T-helper 2 cell treated with Interferon-gamma antibody and Interleukin-4, amounts not matched to agents 100 ng/mL and 5 ng/mL, for 36 hours (primary cell): ENCODE results near the gene MIPOL1. TPM values are rescaled to one million over a fixed set of nuclear protein-coding genes. Genes with fewer than 3 reads are reported as not detected.
"Not testable (repeated sequence)": the region's sequence is repeated elsewhere in the genome, so short reads cannot be mapped to it uniquely, and the experiment has no call there.

ENCODE experiments used
- intact Hi-C: fragments of 100-400 bp; cut with micrococcal nuclease; formaldehyde crosslinking; loops from one replicate; pipeline ENCODE4 v1.15.1; 2023
- total RNA-seq: library from RNA; stranded (reverse); gene quantifications from 2 replicates; pipeline ENCODE4 v1.2.3, GENCODE V29; 2022

MIPOL1 gene, protein sequence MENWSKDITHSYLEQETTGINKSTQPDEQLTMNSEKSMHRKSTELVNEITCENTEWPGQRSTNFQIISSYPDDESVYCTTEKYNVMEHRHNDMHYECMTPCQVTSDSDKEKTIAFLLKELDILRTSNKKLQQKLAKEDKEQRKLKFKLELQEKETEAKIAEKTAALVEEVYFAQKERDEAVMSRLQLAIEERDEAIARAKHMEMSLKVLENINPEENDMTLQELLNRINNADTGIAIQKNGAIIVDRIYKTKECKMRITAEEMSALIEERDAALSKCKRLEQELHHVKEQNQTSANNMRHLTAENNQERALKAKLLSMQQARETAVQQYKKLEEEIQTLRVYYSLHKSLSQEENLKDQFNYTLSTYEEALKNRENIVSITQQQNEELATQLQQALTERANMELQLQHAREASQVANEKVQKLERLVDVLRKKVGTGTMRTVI
- not detected in 2 replicates for total RNA-seq

GRCh38 chr14:37197421-37198272, at the start of gene MIPOL1:
Gene MIPOL1, plus strand, starts transcription at chr14:37197937. Its CDS starts 49,952 bp downstream, at chr14:37247889.
- intact Hi-C loops = no loop called here

DNA sequence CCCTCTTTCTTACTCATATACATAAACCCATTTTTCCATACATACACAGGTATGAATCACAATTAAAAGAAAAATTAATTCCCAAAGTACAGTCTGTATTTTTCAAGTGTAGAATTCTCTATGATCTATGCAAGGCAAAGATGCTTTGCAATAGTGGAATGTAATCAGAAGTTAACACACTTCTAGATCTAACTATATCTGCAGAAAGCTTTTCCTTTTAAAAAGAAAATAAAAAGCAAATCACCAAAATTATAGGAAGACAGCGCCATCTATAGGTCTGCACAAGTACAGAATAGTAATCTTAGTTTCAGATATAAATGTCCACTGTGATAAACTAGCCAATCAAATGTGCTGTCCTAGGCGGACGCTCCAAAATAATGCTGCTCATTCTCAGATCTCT, 47.3 kb upstream of the MIPOL1 start:
- intact Hi-C loops = no loop called here

GRCh38 chr14:37153005-37153404, 44.7 kb upstream of the MIPOL1 start:
- intact Hi-C loops = no loop called here

DNA sequence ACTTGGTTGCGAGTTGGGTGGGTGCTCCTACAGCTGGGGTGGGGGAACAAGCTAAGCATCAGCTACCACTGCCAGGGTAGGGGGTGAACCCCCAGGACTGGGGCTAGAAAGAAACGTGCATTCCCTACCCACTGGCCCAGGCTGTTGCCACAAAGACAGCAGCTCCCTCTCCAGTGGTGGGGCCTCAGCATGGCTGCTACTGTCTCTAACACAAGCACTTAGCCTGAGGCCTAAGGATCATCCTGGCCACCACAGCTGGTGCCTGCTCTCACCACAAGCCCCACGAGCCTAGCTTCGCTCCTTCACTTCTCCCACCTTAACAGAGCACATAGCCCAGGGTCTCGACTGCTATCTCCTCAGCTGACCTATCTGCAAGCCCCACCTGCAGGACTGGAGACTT, 44.3 kb upstream of the MIPOL1 start:
- intact Hi-C loops = no loop called here

DNA sequence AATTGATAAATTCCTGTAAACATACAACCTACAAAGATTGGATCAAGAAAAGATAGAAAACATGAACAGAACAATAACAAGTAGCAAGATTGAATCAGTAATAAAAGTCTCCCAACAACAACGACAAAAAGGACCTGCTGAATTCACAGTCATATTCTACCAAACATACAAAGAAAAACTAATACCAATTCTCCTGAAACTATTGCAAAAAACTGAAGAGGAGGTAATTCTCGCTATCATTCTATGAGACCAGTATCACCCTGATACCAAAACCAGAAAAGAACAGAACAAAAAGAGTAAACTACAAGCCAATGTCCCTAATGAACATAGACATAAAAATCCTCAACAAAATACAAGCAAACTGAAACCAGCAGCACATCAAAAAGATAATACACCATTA, 39.8 kb upstream of the MIPOL1 start:
- intact Hi-C loops = no loop called here

GRCh38 chr14:37162307-37162706, 35.4 kb upstream of the MIPOL1 start:
- intact Hi-C loops = not testable (repeated sequence)

DNA sequence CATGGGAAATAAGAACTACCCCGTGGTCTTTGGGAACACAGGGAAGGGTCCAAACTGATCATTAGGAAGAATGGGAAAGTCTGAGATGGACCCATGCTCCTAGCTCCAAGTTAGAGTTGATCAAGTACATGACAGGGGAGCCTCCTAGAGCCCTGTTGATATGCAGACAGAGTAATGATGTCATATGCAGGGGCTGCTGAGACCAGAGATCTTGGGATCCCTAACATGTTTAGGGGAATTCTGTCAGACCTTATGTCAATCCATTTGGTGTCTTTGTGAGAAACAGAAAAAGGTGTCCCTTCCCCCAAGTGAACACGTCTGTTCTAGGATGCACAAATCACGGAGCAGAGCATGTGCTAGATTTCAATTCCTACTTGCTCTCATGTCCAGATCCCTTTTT, 31.9 kb upstream of the MIPOL1 start:
- intact Hi-C loops = no loop called here

DNA sequence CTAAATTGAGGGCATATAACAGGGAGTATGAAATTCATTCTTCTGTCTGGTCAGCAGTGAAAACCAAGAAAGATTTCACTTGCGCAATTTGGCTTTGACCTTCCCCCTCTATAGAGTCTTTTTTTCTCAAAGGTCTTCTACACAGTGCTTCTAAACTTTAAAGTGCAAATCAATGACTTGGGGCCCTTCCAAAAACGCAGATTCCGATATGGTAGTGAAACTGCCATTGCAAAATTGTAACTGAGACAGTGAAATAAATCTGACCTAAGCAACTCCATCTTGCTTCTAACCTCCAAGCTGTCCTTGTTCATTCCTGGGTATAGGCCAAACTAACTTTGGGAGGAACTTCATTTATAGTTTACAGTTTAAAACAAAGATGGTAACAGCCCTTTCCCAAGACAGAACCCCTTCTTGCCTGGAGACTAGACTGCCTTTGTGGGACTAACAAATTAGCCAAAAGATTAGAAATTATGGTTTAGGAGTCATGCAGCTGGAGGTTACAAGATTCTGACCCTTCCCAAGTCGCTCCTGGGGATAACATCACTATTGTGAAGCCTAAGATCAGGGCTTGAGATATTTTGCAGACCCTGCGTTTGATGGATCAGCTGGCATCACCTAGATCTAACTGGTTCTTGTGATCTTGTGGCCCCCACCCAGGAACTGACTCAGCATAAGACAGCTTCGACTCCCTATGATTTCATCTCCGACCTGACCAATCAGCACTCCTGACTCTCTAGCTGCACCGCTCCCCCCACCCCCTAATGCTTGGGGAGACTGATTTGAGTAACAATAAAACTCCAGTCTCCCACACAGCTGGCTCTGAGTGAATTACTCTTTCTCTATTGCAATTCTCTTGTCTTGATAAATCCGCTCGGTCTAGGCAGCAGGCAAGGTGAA, 30.3 kb upstream of the MIPOL1 start:
- intact Hi-C loops = no loop called here

DNA sequence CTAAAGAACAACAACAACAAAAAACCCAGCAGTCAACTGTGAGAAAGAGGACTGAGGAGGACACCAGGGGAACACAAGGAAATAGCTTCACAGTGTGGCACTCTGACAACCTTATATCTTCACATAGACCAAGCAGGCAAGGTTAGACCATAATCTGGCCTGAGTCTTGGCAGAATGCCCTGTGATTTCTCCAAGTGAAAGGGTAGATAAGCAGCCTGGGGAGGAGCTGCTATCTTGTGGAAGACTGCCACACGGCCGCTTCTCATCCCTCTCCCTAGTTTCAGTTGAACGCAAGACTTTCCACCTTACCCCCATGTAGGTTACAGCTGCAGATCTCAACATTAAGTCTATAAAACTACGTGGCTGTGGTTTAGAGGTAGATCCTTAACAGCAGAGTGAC, 29.0 kb upstream of the MIPOL1 start:
- intact Hi-C loops = no loop called here

DNA sequence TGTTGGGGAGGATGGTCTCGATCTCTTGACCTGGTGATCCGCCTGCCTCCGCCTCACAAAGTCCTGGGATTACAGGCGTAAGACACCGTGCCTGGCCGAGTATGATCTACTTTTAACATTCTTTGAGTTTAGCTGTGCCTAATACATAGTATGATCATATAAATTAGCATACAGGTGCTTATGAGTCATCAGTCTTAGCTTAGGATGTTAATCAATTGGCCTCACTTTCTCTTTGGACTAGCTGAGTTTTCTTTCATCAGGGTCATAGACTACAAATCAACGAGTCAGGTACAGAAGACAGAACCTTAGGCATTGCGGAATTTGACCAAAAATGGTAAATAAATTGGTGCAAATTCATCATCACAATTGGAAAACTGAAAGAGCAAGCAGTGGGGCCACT, 27.5 kb upstream of the MIPOL1 start:
- intact Hi-C loops = no loop called here

DNA sequence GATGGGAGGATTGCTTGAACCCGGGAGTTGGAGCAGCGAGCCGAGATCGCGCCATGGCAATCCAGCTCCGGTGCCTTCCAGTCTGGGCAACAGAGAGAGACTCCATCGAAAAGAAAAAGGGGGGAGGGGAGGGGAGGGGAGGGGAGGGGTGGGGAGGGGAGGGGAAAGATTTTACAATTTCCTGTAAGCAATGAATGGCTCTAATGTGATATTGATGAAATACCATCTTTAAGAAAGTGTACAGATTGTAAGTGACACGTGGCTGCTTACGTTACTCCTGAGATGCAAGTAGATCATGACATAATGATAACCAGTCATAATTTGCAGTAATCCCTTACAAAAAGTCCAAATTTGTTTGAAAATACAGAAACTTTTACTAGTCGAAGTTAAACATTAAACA, 26.7 kb upstream of the MIPOL1 start:
- intact Hi-C loops = no loop called here

DNA sequence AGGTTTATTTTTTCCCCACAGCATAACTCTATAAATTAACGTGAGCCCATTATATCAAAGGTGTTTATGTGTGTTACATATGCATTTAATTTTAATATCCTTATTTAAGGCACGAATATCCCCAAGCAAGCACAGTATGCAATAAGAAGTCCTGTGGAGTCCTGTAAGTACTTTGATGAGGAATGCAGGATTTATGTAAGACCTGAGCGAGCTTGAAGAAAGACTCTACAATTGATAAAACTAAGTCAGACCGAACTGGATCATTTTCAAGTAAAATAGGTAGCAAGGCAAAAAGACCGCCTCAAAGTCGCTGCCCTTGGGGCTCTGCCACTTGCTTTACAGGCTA, 26.1 kb upstream of the MIPOL1 start:
- intact Hi-C loops = no loop called here

DNA sequence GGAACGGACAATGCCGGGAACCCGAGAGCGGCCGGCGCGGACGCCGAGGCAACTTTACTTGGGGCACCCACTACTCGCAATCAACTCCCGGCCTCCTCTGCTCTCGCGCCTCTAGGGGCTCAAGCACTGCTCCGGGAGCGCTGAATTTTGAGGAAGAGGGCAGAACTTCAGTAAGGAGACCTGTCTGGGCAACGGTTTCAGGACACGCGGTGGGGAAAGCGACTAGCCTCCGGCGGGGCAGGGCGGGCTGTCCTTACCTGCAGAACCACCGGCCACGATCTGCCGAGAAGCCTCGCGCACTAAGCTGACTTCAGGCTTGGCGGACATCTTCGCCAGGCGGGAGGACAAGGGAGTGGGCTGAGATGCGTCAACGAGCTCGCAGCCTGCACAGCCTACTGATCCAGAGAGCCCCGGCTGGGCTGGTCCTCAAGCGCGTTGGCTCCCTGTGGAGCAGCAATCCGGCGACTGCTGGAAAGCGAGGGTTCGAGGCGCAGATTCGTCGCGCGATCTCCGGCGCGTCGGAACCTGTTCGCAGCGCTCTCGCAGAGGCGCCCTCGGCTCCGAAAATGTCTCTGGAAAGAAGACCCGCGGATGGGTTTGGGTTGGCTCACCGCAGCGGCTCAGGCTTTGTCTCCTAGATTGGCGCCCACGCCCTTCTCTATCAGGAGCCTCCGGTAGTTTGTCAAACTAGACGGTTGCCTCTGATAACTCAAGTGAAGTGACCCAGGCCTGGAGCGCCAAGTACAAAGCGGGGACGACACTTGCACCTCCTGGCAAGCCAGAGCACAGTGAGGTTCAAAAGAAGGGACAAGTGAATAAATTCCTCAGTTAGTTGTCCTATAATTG, 25.5 kb upstream of the MIPOL1 start, which contains the start of gene SLC25A21:
Gene SLC25A21, minus strand, starts transcription at position 583 of the 846 bp plus-strand sequence.
- intact Hi-C loops = no loop called here

GRCh38 chr14:37172936-37173614, 24.7 kb upstream of the MIPOL1 start:
- intact Hi-C loops = no loop called here

GRCh38 chr14:37179896-37180502, 17.7 kb upstream of the MIPOL1 start:
- intact Hi-C loops = no loop called here

DNA sequence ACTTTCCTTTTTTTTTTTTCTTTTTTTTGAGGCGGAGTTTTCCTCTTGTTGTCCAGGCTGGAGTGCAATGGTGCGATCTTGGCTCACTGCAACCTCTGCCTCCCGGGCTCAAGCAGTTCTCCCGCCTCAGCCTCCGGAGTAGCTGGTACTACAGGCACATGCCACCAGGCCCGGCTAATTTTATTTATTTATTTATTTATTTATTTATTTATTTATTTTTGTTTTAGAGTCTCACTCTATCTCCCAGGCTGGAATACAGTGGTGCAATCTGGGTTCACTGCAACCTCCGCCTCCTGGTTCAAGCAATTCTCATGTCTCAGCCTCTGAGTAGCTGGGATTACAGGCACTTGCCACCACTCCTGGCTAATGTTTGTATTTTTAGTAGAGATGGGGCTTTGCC, 16.9 kb upstream of the MIPOL1 start:
- intact Hi-C loops = not testable (repeated sequence)

DNA sequence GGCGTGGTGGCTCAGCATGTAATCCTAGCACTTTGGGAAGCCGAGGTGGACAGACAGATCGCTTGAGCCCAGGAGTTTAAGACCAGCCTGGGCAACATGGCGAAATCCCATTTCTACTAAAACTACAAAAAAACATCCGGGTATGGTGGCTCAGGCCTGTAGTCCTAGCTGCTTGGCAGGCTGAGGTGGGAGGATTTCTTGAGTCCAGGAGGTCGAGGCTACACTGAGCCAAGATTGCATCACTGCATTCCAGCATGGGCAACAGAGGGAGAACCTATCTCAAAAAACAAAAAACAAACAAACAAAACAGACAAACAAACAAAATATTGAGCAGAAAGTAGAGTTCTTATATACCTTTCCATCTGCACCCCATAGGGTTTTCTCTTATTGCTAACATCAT, 16.3 kb upstream of the MIPOL1 start:
- intact Hi-C loops = no loop called here

- intact Hi-C loops = not testable (repeated sequence)
Measured at GRCh38 chr14:37184520-37184919, 13.2 kb upstream of the MIPOL1 start.

DNA sequence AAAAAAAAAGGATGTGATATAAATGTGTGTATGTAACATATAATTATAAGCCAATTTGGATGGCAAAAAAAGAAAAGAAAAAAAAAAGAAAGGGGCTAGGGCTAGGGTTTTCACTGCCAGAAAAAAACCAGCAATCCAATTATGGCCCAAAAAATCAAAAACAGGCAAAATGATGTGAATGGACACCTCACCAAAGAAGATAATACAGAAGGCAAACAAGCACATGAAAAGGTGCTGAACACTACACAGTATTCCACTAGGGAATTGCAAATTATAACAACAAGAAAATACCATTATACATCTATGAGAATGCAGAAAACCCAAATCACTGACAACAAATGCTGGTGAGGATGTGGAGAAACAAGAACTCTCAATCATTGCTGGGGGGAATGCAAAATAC, 12.1 kb upstream of the MIPOL1 start:
- intact Hi-C loops = no loop called here
